T1000 (cell line): ENCODE results near the gene LACTBL1.

Source experiments
- DNase-seq: peaks from one replicate; lab custom pipeline; 2025; ENCODE audit warnings: mixed read lengths; lab: John Stamatoyannopoulos, UW

Gene LACTBL1

DNA sequence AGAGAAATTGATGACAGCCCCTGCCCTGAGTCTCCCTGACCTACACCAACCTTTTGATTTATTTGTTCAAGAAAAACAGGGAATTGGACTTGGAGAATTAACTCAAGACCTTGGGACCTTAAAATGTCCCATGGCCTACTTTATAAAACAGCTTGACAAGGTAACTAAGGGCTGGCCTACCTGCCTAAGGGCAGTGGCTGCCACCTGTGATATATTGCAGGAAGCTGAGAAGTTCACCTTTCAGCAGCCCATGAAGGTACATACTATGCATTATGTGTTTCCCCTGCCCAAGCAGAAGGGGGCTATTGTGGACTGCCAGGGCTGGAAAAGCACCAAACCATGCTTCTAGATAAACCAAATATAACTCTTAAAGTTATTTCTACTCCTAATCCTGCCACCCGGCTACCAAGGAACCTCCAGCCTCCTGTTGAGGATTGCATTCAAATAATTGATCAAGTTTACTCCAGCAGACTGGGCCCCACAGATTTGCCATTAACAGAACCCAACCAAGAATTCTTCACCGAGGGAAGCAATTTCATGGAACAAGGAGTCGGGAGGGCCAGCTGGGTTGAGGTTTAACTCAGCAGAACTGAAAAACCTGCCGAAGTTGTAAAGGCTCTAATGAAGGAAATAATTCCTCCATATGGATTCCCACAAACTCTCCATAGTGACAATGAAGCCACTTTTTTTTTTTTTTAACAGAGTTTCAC is 28.2 kb downstream of the LACTBL1 start:
- no peak for DNase-seq

DNA sequence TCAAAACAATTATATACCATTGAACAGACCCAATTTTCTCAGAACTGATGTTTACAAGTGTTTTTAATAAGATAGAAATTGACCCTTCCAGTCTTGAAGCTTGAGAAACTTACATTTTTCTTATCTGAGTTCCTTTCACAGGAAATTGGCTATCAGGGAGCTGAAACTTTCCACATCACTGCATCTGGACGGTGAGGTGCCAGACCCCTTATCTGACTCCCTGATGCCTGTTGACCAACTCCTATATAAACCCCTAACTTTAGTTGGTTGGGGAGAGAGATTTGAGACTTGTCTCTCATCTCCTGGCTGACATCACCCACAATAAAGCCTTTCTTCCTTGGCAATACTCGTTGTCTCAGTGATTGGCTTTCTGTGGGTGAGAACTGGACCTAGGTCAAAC is 31.4 kb downstream of the LACTBL1 start:
- DNase-seq: no peak

DNA sequence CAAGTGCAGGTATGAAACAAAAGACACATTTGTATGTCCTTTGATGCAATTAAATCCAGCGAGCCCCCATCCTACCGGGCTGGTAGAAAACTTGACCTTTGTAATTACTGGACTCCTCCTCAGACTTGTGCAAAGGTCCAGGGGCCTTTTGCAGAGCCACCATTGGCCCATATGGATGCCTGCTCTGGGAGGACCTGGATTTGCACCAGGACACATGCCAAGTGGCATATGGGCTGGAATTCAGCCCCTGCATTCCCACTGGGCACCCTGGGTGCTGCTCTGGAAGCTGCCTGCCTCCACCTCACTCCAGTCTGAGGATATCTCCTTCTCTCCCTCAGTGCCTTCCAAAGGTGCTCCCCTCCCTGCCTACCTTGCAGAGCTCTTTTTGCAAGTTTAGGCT is 36.0 kb downstream of the LACTBL1 start:
- no peak for DNase-seq

DNA sequence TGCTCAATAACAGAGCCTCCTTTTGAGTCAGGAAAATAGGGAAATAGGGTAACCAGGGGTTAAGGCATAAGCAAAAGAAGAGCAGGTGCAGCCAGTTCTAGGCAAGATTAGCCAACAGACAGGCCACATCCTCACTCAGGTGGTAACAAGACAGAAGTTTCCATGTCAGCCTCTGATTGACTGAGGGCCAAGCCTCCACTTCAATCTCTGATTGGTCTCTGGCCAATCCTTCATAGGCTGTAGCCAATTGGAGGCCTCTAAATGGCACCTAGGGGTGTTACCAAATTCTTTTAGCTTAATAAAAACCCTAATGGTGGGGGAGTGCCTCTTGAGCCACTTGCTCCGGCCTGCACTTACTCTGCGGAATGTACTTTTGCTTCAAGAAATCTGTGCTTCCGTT is 37.2 kb downstream of the LACTBL1 start:
- DNase-seq: no peak

DNA sequence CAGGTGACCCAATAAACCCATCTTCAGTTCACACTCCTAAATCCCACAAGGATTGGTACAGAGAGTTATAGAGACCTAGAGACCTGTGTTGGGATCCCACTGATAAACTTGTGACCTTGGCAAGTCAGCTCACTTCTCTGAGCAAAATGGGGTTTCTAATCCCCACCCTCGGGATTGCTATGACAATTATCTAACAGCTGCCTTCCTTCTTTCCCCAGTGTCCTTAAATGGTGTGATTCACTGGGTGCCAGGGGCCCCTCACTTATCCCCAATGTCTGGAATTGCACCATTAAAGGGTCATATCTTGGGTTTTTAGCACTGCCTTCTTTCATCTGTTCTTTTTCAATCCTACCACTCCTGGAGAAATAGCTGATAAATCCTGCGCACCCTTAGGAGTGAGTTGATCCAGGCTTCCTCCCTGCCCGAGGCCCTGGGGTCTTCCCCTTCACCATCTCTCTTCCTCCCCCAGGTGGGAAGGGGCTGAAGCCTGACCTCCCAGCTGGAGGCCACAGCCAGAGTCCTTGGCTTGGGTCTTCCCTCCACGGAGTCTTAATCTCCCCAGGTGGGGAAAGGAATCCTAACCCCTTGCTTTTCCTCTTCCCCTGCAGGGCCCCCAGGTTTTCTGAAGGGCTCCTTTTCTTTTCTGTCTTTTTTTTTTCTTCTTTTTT is 39.7 kb downstream of the LACTBL1 start:
- no peak for DNase-seq

DNA sequence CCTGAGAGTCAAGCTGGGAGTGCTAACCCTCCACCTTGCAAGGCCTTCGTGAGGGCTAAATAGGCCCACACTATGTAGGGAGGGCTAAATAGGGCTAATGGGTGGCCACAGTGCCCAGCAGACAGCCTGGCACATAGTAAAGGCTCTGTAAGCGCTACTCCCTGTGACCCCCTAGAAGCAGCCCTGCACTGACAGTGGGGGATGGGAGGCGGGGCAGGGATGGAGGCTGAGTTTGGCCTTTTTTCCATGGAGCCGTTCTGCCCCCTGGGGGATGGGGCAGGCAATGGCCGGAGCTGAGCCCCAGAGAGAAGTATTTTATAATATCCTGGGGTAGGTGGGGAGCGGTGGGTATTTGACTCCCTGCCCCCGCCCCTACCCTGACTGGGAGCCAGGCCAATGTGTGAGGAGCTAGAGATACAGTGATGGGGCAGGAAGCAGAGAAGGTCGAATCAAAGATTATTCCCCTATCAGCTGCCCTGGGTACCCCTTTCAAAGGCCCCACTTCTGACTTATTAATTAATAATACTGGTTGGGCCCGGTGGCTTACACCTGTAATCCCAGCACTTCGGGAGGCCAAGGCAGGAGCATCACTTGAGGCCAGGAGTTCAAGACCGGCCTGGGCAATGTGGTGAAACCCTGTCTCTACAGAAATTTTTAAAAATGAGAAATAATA is 42.3 kb downstream of the LACTBL1 start:
- DNase-seq: no peak

DNA sequence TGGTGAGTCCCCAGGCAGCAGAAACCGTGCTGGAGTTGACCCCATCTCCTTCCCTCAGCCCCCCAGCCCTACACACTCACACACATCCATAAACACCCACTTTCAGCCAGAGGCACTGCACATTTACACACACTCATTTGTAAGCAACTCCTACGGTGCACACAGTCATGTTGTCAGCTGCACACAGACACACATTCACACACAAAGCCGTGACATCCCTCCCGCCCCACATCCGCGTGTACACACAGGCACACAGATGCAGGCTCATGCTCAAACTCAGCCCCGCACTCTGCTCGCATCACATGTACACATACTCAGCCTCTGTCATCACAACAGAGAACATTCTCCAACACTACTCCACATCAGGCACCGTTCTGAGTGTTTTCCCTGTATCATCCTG is 47.6 kb downstream of the LACTBL1 start:
- DNase-seq: no peak

DNA sequence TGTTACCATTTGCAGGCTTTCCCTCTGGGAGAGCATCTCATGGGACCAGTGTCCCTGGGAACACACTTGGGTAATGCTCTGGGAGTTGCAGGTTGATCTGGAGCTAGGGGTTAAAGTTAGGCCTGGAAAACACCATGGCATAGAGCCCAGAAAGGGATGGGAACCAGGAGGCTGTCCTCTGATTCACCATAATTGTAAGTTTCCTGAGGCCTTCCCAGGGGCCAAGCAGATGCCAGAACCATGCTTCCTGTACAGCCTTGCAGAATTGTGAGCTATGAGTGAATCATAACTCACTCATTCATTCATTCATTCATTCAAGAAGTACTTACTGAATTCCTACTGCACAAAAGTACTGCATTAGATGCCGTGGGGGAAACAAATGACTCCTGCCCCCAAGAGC is 50.0 kb downstream of the LACTBL1 start:
- no peak for DNase-seq

DNA sequence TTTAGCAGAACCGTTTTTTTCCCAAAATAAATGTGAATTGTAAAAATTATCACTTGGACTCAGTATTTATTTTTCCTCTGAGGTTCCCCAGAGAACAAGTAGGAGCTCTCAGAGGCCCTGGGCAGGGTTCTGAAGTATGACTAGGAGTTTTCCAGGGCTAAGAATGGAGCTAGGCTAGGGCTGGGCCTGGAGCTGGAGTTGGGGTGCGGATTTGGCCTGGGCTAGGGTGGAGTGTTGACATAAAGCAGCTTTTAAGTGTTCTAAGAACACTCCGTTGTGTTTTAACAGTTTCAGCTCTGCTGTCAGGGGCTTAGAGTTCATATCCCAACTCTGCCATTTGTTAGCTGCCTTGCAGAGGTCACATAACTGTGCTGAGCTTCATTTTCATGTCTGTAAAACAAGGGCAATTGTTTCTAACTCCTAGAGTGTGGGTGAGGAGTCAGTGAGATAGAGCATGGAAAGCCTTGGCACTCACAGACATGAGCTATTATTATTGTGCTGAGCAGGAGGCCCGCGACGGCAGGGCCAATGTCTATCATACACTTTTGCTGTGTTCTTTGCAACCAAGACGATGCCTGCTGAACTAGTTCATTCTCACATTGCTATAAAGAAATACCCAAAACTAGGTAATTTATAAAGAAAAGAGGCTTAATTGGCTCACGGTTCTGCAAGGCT is 51.1 kb downstream of the LACTBL1 start:
- no peak for DNase-seq

DNA sequence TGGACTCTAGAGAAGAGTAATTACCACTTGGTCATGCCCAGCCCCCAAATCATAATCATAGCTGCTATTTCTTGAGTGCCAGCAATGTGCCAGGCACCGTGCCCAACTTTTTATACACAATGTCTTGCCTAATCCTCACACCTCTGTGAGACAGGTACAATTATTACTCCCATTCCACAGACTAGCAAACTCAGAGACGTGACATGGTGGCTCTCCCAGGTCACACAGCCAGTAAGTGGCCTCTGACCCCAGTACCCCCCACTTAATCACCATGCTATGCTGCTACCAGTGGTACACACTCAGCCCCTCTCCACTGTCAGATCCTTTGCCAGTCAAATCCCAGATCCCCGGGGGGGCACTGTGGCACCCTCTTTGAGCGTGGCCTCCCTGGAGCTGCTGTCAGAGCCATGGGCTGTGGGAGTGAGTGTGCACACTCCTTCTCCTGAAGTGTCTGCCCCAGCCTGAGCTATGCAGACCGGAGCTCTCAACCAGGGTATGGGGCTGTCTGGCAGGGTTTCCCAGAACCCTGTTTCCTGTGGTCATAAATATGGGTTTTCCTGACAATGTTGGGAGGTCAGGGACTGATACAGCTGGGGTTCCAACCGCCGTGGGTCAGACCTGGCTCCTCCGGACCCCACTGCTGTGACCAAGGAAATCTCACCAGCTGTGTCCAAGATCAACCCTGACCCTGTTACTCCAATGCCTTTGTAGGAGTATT is 51.8 kb downstream of the LACTBL1 start:
- DNase-seq: no peak

DNA sequence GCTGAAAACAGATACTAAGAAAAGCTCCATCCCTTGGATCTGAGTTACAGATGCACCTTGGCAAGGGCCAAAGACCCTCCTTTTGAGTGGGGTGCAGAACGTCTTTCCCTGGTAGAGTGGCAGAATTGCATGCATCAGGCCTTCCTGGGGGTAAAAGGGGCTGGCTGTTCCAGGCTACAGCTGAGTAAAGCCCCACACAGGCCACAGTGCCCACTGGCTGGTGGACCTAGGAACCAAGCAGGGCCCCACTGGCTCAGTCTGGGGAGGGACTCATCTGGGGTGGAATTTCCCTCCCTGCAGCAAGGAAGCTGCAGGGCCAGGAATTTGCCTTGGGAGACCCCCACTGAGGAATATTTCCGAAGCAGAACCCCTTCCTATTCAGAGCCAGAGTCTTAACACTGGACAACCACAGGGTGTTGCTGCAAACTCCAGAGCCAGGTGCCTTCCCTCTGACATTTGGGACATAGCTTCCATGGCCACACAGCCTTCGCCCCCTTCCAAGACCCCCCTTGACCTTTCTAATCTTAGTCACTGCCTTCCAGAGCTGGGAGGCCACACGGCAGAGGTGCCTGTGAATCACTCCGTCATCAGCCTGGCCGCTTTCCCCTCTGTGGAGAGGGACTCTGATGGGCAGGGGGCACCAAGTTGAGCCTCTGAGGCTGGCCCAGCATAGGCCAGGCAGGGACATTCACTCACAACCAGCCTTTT is 52.5 kb downstream of the LACTBL1 start:
- no peak for DNase-seq

DNA sequence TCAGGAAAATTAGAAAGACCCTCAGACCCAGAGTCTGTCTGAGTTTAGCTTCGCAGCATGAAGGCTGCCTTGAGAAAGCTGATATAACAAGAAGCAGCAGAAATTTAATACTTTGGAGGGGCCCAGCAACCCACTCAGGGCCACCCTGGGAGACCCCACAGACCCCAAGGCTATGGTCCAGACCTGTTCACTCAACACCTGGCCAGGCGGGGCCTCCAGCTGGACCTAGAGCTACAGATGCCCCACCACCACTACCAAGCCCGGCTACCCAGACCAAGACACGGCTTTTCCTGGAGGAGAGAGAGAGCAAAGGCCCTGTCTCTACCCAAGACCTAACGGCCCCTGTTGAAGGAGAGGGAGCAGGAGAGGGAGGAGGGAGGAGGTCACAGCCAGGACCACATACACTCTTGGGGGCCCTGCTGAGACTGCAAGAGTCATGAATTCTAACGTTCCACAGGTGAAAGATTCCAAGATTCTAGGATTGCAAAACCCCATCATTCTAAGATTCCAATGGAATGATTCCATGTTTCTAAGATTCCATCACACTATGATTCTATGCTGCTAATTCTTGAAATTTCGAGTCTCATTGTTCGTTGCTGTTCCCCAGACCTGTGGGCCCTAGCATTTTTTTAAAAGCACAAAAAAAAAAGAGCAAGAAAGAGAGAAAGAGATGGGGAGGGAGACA is 53.2 kb downstream of the LACTBL1 start:
- no peak for DNase-seq

DNA sequence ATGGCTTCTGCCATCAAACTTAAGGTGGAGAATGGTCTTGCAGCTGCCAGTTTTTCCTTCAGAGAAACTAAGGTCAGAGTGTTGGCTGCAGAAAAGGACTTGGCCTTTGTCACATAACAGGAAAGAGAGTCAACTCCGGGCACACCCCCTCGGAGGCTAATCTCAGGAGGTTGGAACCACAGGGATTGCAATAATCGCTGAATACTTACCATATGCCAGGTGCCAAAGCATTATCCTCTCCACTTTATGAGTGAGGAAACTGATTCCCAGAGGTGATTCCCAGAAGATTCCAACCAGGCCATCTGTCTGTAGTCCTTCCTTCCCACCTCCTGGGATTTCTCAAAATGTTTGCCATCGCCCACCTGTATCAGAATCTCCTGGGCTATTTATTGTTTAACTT is 54.0 kb downstream of the LACTBL1 start:
- no peak for DNase-seq

DNA sequence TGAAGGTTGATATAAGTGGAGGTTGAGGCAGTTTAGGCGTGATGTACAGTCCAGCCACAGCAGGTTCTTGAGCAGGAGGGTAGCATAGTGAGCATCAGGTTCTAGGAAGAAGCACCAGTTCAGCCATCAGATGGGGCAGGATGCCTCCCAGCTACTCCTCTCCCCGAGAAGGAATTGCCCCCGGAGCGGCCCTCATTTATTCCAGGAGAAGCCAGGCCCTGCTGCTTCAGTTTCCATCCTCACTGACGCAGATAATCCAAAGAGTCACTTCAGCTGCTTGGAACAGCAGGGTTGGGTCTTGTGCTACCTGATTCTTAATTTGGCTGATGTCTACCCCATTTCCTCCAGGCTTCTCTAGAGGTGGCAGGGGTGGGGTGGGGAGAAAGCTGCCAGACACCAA is 54.7 kb downstream of the LACTBL1 start:
- DNase-seq: no peak

DNA sequence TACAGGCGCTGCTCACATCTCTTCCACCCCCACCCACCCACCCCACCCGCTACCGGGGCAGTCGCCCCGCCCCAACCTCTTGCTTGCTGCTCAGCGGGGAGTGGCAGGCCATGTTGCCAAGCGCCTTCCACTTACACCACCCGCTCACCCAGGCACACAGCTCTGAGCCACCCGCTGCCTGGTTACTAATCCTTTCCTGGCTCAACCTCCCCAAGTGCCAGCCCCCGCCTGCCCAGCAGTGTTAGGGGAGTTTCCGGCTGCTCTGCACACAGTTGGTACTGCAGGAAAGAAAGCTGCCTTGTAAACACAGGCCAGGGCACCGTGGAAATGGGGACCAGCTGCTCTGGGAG is 56.2 kb downstream of the LACTBL1 start:
- no peak for DNase-seq

DNA sequence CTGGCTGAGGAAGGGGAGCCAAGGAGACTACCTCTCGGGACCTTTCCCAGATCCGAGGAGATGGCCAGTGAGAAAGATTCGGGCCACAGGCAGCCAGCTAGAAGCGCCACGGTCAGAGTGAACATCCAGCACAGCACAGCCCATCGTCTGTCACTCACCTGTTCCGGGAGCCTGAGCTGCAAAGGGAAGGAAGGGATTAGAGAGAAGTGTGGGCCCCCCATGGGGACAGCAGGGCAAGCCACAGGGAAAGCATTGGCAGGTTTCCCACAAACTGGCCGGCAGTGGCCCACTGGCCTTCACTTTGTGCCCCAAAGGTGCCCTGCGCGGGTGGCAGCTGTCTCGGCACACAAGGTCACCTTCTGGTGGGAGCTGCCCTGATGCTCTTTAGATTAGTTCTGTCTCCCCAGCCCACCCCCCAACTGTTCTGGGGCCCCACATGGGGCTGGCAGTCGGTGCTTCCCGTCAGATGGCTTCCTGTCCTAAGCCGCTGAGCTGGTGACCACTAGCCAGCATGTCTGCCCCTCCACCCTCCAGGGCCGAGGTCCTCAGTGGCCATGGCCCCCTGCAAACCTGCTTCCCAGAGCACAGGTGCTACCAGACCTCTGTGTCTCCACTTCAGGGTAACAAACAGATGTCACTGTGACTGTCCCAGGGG is 56.7 kb downstream of the LACTBL1 start:
- no peak for DNase-seq

DNA sequence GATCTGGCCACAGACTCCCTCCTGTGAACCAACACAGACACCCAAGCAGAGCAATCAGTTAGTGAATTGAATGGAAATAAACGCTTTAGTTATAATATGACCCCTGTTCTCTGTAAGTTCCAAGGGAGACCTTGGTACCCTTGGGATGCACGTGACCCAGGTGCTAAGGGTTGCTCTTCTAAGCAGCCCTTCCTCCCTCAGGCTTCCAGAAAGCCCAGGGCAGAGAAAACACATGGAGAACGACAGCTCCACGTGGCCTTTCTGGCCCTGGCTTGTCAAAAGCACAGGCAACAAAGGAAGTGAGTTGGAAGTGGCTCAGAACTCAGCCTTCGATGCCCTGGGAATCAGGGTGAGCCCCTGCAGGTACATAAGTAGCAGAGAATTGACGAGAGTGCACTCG is 57.4 kb downstream of the LACTBL1 start:
- DNase-seq: no peak

DNA sequence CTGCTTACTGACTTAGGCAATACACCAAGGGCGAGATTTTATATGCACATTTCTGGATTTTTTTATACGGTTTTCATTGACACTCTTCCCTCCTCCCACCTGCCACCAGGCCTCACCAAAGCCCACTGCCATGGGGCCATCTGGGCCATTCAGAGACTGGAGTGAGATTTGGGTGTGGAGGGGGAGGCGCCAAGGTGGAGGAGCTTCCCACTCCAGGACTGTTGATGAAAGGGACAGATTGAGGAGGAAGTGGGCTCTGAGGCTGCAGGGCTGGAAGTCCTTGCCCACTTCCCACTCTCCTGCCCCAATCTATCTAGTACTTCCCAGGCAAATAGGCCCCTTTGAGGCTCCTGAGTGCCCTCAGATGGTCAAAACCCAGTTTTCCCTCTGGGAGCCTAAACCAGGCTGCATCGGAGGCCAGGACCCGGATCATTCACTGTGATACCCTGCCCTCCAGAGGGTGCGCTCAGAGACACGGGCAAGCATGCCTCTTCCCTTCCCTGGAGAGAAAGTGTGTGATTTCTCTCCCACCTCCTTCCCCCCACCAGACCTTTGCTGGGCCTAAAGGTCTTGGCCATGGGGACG is 57.9 kb downstream of the LACTBL1 start:
- no peak for DNase-seq

DNA sequence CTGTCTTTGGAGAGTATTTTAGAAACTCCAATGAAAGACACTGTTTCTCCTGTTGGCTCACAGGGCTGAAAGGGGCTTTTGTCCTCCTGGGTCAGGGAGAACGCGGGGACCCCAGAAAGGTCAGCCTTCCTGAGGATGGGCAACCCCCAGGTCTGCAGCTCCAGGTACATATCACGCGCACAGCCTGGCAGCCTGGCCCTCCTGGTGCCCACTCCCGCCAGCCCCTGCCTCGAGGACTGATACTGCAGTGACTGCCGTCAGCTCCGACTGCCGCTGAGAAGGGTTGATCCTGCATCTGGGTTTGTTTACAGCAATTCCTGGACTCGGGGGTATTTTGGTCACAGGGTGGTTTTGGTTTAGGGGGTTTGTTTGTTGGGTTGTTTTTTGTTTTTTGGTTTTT is 58.5 kb downstream of the LACTBL1 start:
- DNase-seq: no peak
